ENCODE measurements around the gene CCDC30.

DNA sequence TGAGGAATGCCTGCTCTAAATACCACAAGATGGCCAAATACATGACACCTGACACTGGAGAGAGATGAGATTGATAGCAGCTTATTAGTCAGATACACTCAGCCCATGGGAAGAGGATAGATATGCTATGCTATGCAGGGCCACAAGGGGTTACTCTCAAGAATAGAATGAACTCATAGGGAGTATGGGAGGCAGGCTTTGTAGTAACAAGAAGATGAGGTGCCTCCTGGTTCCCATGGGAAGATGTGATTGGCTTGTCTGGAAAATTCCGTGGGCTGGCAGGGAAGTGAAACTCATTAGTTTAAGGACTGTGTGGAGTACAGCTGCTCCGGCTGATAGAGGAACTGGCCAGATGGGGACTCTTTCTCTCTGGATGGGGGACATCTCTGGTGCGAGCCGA is 16.5 kb downstream of the CCDC30 start:
- TF ChIP-seq, protein P1, sequence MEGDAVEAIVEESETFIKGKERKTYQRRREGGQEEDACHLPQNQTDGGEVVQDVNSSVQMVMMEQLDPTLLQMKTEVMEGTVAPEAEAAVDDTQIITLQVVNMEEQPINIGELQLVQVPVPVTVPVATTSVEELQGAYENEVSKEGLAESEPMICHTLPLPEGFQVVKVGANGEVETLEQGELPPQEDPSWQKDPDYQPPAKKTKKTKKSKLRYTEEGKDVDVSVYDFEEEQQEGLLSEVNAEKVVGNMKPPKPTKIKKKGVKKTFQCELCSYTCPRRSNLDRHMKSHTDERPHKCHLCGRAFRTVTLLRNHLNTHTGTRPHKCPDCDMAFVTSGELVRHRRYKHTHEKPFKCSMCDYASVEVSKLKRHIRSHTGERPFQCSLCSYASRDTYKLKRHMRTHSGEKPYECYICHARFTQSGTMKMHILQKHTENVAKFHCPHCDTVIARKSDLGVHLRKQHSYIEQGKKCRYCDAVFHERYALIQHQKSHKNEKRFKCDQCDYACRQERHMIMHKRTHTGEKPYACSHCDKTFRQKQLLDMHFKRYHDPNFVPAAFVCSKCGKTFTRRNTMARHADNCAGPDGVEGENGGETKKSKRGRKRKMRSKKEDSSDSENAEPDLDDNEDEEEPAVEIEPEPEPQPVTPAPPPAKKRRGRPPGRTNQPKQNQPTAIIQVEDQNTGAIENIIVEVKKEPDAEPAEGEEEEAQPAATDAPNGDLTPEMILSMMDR (IDR thresholded peaks at IDR 0.05): no peak
- TF ChIP-seq EP300 (IDR thresholded peaks at IDR 0.05) (no peak), POLR2AphosphoS5 (IDR thresholded peaks at IDR 0.05) (no peak), POLR2A (IDR thresholded peaks at IDR 0.05) (no peak)

Data from sigmoid colon (tissue), 4 donors.